Measurements from ENCODE around the gene ZNF778.

Gene ZNF778

DNA sequence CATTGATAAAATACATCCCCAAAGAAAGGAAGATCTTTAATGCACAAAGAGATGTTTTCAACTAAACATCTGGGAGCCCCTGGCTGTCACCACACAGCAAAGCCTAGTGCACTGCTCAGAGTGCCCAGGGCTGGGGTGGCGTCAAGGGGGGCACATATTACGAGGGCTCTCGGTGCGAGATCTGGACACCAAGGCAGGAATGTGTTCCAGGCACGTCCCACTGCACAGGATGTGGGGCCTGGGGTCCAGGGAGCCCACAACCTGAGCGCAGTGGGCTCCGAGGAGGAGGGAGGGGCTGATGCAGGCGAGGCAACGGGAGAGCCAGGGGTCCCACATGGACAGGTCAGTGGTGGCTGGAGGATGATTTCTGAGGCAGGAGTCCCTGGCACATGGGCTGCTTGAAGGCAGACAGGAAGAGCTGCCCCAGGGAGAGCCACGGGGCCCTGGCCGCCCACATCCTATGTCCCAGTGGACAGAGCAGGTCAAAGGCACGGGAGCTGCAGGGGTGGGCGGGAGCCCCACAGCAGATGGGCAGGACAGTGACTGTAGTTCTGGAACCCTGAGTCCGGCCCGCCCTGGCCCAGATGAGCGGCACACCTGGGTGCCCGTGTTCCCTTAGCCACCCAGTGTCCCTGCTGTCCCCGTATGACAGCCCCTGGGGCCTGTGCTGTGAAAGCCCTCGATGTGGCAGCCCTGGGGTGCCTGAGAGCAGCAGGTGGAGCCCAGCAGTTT, 56.4 kb downstream of the ZNF778 start:
- in situ Hi-C loops (cut with MboI; ENCODE audit: low sequenced_read_pairs) = no loop called here

DNA sequence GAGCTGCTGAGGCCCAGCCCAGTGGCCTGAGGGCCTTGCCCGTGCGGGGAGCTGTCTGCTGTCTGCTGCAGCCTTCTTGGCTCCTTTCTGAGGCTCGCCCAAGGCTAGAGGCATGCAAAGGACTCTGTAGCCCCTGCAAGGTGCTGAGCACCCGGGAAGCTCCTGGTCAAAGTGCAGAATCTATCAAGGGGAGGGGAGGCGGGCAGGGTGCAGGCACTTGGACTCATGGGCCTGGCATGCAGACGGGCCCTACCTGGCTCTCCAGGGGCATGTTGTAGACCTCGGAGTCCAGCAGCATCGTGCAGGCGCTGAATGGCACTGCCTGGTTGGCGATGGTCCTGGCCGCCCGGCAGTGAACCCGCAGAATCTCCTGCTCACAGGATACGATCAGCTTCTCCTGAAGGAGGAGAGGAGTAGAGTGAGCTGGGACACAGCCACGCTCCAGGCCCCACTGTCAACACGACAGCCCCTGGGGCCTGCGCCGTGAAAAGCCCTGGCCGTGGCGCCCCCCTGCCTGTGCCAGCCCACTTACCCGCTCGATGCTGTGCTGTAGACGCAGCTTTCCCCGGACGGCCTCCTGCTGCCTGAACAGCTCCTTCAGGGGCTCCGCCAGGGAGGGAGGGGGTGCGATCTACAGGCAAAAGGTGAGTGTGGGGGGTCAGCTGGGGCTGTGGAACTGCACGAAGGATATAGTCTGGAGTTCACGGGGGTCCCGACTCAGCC, 57.2 kb downstream of the ZNF778 start:
- in situ Hi-C loops (cut with MboI; ENCODE audit: low sequenced_read_pairs) = no loop called here

DNA sequence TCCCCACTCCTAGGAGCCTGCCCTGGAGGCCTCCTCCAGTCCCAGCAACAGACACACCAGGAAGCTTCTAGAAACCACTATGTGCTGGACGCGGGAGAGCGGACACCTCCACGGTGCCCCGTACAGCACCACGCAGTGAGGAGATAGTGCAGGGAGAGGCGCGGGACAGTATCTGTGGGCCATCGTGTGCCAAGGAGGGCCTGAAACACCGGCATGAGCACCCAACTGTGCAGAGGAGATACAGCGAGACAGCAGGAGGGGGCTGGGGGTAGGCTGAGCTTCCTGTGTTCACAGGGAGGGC, 57.7 kb downstream of the ZNF778 start:
- in situ Hi-C loops (cut with MboI; ENCODE audit: low sequenced_read_pairs) = no loop called here

DNA sequence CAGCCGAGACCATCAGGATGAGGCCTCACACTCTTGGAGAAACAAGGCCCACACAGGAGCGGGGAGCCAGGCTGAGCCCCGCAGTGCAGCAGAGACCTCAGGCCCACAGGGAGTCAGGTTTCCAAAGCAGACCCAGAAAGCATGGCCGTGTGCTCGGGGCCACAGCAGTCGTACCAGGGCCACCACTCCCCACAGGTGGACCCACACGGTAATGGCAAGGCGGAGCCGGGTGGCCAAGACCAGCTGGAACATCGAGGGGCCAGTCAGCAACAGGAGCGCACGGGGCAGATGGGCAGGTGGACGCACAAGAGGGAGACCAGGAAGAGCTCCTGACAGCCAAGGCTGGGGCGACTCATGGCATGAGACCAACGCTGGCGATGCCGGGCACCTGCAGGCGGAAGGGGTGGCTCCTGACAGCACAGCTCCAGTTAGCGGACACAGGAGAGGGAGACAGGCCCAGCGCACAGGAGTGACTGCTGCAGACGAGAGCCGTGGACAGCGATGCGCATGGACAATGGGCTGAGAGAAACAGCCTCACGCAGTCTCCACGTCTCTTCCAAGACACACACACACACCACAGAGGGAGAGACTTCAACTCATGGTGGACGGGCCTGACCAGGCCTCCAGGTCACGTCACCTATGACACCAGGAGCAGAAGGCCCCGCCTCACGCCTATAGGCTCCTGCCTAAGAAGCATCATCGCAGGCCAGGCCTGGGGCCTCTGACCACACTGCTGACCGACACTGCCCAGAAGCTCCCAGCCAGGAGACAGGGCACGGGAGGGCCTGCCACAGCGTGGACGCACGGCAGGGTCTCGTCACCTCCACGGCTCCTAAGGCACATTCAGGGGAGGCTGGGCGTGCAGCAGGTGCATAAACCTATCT, 58.6 kb downstream of the ZNF778 start:
- in situ Hi-C loops (cut with MboI; ENCODE audit: low sequenced_read_pairs) = no loop called here

DNA sequence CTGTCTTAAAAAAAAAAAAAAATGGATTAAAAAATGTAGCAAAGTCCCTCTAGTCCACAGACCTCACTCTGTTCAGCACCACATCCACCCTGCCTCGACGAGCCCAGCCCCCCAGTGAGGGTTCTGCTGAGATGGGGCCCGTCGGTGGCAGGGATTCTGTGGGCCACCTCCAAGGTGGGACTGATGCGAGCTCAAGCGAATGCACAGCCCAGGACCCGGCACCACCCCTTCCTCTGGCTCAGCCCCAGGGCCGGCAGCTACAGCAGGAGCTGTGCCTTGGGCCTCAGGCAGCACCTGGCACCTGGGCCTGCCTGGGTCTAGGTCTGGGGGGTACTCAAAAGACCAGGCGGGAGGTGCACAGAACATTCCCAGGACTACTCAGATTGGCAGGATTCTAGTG, 59.5 kb downstream of the ZNF778 start:
- in situ Hi-C loops (cut with MboI; ENCODE audit: low sequenced_read_pairs) = no loop called here

DNA sequence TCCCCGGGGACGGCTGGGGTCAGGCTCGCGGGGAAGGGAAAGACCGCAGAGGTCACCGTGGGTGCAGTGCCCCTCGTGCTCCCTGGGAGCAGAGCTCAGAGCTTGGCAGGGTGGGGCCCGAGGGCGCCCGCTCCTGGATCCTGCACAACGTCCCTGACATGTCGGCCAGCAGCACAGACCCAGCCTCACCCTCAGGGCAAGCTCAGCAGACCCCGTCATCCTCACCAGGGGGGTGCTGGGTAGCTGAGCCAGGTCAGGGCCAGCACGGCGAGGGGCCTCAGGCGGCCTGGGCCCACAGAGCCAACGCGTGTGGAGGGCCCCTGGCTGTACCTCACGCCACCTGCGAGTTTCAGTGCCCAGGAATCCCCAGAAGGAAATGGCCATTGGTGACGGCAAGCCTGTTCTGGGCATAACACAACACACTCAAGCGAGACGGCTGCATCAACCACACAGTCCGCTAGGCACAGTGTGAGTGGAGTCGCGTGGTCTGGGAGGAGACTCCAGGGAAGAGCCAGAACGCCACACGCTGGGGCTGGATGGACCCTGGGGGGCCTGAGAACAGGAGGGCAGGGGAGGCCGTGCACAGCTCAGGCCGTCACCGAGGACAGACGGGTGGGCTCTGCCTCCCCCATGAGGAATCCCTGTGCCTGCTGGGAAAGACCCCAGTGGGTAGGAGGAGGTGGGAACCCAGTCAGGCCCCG, 60.3 kb downstream of the ZNF778 start:
- in situ Hi-C loops (cut with MboI; ENCODE audit: low sequenced_read_pairs) = no loop called here

DNA sequence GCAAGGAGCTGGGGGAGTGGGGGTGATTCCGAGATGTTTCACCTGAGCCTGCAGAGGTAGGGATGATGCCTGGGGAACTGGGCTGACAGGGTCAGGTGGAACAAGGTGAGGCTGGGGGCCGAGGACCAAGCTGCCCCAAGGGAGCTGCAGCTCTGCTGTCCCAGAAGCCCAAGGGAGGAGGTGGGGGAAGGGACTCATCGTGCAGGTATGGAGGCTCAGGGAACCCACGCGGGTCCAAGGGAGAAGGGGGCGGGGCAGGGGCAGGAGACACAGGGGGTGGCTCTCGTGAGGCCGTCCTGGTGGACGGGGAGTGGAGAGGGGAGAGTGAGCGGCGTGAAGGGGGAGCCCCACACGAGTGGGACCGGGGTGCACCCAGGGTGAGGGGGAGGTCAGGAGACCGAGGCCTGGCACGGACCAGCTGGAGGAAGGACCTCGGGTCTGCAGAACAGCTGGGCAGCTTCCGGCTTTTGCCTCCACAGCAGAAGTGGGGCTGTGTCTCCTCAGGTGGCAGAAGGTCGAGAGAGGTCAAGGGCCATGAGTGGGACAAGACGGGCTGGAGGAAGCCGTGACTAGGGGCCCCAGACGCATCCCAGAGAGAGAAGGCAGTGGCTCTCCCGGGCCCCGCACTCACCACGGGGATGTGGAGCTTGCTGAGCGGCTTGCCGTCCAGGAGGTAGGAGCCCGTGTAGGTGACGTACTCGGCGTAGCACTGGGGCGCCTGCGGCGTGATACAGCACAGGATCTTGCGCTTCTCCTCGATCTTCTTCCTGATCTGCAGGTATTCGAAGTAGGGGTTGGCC, 61.1 kb downstream of the ZNF778 start:
- in situ Hi-C loops (cut with MboI; ENCODE audit: low sequenced_read_pairs) = no loop called here

DNA sequence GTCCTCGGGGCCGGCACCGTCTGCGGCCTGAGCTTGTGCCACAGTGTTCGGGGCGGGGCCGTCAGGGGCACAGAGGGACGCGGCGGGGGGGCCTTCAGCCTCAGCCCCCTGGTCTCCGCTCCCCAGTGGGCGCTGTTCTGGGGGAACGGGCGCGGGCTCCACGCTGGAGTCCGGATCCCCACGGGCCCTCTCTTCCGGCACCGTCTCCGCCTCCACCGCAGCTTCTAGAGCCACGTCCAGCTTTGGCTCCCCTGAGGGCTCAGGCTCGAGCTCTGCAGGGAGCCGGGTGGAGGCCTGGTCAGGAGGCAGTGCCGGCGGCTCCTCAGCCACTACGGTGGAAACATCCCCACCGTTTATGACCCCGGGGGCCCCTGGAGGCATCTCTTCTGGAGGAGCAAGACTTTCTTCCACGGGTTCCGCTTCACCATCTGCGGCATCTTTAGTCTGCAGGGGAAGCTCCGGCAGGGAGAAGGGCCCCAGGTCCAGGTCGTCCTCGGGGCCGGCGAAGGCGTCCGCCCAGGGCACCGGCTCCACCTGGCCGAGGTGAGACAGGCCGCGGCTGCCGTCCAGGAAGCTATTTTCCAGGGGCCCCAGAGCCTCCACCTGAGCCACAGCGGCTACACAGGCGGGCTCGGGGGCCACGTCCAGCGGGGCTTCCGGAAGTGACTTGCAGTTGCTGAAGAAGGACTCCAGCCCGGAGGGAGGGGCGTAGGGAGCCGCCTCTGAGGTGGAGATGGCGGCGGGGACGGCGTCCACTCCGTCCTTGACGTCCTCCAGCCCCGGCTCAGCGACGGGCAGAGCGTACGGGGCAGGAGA, 62.4 kb downstream of the ZNF778 start:
- in situ Hi-C loops (cut with MboI; ENCODE audit: low sequenced_read_pairs) = no loop called here

DNA sequence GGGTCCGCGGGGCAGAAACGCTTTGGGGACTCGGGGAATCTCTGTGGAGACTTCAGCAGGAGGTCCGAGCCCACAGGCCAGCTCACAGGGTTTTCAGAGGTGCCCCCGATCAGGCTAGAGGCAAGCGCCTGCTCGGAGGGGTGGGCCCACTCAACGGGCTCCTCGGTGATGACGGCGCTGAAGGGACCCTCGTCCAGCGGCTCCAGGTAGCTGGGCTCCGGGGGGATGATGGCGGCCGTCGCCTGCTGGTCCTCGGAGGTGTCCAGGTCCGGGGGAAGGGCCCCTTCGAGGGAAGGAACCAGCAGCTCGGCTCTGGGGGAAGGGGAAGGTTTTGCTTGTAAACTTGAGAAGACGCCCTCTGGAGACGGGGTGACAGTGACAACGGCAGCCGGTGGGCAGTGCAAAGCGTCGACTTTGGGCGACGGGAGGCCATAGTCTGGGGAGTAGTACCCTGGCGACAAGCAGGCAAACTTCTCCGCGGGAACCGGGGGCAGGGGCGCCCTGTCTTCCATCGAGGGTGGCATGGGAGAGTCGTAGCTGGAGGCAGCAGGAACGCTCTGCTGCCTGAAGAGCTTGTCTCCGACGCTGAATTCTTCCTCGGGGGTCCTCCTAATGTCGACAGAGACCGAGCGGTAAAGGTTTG, 63.2 kb downstream of the ZNF778 start:
- in situ Hi-C loops (cut with MboI; ENCODE audit: low sequenced_read_pairs) = no loop called here

DNA sequence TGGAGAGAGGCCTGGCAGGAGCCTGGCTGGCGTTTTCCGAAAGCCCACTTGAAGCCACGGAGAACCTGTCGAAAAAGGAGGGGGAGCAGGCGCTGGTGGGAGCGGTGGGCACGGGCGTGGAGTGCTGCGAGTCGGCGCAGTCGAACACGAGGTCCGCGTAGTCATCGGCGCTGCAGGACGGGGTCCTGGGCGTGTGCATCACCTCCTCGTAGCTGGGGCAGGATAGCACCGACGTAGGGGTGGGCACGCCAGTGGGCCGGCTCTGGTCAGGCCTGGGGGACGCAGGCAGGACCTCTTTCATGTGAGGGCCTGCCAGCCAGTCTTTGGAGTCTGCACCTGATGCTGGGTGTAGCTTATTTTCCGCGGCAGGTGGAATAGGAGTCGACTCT, 63.7 kb downstream of the ZNF778 start:
- in situ Hi-C loops (cut with MboI; ENCODE audit: low sequenced_read_pairs) = no loop called here

DNA sequence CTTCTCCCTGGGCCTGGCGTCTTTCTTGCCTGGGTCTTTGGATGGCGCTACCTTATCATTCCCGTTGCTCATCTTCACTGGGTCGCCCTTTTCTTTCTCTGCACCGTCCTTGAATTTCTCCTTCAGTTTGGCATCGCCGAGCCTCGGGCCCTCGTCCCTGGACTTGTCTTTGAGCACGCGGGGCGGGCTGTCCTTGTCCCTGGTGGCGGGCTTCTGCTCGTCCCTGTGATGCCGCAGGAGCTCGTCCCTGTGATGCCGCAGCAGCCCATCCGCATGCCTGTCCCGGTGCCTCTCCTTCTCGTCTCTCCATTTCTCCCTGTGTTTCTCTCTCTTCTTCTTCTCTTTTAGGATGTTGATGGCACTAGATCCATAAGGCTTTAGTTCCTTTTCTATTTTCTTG, 64.3 kb downstream of the ZNF778 start:
- in situ Hi-C loops (cut with MboI; ENCODE audit: low sequenced_read_pairs) = no loop called here

DNA sequence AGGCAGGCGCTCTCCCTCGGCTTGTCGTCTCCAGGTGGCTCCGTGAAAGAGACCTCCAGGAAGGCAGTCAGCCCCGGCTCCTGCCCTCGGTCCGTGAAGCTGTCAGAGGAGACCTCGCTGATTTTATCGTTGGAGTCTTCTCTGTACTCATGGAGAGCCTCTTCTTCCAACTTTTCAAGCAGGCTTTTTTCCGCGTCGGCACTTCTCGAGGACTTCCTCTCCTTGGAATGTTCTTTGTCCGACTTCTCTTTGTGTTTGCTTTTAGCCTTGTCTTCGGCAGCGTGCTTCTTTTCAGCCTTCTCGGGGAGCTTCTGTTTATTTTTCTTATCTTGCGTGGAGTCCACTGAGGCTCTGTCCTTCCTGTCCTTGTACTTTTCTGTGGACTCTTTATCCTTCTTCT, 65.0 kb downstream of the ZNF778 start:
- in situ Hi-C loops (cut with MboI; ENCODE audit: low sequenced_read_pairs) = no loop called here

DNA sequence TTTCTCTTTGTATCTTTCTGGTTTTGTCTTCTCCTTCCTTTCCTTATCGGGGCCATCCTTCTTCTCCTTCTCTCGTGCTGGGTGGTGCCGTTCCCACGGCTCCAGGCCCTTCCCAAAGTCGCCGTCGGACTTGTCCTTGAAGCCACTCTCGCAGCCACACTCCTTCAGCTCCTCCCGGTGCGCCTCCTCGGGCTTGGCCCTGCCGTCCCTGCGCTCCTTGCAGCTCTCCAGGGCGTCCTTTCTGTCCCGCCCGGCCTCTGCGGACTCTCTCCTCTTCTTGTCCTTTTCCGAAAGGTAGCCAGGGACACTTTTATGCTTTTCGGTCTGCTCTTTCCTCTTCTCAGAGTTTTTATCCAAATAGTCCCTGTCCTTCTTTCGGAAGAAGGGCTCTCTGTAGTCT, 65.9 kb downstream of the ZNF778 start:
- in situ Hi-C loops (cut with MboI; ENCODE audit: low sequenced_read_pairs) = no loop called here

DNA sequence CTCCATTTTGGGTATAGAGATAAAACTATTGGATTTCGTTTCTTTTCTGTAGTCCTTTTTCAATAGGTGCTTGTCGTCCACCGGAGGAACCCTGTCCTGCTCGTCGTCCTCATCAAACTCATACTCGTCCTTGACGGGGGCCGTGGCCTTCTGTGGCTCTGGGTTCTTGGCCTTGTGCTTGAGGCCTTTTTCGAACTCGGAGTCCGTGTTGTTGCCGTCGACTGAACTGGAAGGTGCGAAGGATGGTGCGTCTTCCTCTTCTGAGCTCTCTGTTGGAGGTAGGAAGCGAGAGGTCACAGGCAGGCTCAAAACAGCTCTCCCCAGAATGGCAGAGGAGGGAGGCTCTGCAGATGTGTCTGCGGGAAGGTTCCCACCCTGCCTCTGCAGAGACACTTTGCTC, 67.9 kb downstream of the ZNF778 start:
- in situ Hi-C loops (cut with MboI; ENCODE audit: low sequenced_read_pairs) = no loop called here

DNA sequence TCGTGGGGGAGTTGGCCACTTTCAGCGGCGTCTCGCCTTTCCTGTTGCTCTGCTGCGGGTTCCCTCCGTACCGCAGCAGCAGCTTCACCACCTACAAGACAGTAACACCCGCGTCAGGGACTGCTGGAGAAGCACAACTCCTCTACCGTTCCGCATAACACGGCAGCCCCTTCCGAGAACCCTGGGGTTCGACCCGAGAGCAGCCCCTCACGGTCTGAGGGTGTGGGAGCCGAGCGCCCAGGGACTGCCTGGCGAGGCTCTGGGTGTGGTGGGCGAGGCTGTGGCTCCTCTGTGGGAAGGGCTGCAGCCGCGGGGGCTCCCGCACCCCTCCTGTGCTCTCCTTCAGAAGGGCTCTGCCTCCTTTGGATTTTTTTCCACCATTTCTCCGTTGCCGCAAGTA, 68.6 kb downstream of the ZNF778 start:
- in situ Hi-C loops (cut with MboI; ENCODE audit: low sequenced_read_pairs) = no loop called here
